Stimulated activated CD4-positive, alpha-beta T cell treated with anti-CD3 and anti-CD28 coated beads, Interleukin-12 subunit alpha, Interleukin-12 subunit beta, amount 100 ng/mL, for 24 hours (primary cell): ENCODE data around the gene TDRD1.

ENCODE experiments used
- DNase-seq, 2 experiments: peaks; one replicate each; pipeline ENCODE4 v3.0.0-alpha.2; 2020; ENCODE audit warnings: low read depth in 2 of 2

Gene TDRD1

DNA sequence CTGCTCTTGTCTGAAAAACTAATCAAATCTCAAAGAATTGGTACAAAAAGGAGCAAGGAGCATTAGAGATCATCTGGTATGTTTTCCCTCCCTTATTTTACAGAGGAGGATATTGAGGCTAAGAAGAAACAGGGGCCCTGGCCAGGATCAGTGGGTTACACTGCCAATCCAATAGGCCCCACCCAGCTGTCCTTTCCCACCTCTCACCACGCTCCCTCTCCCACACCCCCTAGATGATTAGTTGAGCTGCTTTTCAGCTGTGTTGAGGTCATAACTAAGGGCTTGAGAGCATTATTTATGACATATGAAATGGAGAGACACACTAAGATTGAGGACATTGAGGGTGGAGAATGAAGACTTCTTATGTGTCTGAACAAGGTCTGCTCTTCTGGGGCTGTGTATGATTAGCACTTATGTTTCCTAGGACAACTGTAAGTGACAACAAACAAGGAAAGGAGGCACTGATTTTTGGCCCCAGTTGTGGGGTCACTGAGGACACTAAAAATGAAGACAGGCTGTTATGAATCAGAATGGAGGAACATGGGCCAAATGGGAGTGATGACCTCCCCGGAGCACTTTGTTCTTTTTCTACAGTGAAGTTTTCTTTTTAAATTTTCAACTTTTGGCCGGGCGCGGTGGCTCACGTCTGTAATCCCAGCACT lies 86.4 kb downstream of the TDRD1 start:
- DNase-seq = no peak

DNA sequence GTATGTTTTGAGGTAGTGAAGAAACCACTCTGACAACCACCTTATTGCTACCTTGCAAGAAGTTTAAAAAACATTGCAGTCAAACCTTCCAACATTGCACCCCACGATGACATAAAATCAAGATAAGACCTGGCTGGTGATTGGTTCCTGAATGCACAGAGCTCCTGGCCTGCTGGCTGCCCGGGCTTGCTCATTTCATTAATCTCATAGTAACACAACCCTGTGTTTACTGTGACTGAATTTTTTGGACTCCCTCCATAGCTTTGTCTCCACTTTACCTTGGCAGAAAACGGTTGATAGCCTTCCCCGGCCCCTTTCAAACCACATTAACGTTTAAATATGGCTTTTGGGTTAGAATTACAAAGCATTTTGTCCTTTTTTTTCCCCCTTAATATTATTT lies 87.4 kb downstream of the TDRD1 start:
- DNase-seq = no peak

DNA sequence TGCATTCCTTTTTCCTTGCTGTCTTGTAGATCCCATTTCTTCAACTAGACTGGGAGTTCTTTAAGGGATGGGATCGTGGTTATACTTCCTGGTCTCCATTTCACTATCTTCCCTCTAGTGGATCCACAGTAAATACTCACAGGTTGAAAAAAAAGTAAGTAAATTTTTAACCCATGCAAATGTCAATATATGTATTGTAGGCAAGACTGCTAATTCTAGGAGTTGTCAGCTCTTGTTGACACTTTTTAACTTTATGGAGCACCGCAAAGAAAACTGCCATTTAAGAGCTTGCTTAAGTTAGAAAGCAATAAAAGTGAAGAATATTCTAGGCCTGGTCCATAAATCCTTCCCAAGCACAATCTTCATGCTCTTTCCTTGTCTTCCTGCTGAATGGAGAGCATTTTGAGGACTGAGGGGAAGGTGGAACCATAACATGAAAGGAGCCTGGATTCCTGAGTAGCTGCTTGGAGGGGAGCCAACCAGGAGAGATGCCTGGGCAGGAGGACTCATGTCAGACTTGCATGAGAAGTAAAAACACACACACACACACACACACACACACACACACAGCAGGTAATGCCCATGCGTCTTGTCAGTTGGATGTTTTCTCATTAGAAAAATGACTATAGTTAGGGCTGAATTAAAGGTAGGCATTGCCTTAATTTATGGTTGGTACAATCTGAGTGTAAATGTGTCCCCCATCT lies 92.1 kb downstream of the TDRD1 start:
- DNase-seq = no peak

DNA sequence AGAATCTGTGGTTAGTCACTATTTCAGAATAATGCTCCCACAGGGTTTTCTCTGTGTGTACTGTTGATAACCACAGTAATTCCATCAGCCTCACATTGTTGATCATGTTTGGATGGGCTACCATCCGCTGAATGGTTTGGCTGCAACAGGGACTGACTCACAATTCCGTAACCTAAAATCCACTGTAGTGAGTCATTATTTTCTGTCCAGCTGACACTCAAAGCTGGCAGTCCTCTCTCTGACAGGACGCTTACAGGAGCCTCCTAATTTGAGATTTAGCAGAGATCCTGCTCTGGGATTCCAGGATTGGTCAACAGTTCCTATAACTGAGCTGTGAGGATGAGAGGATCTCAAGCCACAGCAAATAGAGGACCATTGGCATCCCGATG lies 92.6 kb downstream of the TDRD1 start:
- no peak for DNase-seq

GRCh38 chr10:114272696-114273095 lies 93.5 kb downstream of the TDRD1 start:
- DNase-seq = no peak

- no peak for DNase-seq
These were observed 94.8 kb downstream of the TDRD1 start for GRCh38 chr10:114273910-114274309.

DNA sequence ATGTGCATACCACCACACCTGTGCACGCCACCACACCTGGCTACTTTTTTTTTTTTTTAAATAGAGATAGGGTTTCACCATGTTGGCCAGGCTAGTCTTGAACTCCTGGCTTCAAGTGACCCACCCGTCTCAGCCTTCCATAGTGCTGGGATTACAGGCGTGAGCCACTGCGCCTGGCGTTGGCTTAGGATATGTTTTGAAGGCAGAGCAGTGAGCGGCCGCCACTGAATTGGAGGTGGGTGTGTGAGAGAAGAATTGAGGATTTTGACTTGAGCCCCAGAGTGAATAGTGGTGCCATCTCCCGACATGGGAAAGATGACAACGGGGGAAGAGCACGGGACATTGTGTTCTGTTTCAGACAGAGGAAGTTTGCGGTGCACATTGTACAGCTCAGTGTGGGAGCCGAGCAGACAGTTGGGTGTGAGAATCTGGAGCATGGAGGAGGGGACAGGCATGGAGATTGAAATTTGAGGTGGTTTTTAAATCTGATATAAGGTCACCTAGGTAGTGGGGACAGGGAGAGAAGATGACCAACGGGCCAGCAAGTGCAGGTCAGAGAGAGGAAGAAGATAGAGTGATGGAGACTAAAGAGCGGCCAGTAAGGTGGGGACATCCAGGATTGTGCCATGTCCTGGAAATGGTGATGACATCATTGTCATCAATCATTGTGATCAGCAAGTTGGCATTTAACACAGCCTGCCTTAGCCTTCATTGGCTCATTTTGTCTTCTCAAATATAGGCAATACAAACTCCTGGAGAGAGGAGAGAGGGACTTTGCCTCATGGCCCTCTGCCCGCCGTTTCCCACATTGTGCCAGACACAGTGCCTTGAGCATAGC lies 95.7 kb downstream of the TDRD1 start:
- DNase-seq = no peak

- DNase-seq = no peak
These were observed 96.9 kb downstream of the TDRD1 start for GRCh38 chr10:114276066-114276465.

DNA sequence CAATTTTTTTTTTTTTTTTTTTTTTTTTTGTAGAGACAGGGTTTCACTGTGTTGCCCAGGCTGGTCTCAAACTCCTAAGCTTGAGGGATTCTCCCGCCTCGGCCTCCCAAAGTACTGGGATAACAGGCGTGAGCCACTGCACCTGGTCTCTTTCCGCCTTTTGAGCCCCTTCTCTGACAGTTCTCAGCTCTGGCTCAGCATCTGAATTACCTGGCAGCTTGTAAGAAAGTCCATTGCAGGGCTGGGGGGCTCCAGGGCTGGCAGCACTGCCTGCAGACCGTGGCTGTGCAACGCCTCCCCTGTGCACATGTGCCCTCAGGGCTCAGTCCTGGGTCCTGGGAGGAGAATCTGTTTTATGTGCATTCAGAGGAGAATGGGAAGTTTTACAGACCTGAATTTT lies 97.5 kb downstream of the TDRD1 start:
- DNase-seq = no peak

- no peak for DNase-seq
These were observed 99.2 kb downstream of the TDRD1 start for GRCh38 chr10:114278140-114278883.

DNA sequence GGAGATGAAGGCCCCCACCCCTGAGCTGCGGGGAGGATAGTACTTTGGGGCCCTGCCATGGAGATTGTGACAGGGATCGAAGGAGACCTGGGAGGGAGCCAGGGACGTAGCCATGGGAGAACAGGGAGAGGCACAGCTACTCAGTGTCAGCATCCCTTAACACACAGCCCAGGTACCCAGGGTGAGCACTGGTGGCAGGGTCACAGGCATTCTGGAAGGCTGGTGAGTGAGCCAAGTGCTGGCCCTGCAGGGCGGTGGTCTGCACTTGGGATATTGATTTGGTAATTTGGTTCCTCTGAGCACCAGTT lies 99.7 kb downstream of the TDRD1 start:
- DNase-seq = no peak

DNA sequence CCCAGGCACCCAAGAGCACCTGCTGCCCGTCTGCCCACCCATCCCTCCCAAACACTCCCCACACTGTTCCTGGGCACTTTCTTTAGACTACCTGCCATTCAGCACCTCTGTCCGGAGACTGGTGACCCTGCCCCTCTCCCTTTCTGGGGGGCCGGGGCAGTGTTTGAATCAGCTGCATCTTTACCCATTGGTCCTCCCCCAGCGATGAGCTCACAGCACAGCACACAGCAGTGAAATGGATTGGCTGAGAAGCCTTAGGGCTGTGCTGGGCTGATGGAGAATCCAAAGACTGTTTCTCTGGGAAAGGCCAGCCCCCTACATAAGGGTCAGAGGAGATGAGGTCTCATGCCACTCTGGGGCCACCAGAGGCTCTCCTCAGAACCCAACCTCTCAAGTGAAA lies 100.1 kb downstream of the TDRD1 start:
- no peak for DNase-seq

DNA sequence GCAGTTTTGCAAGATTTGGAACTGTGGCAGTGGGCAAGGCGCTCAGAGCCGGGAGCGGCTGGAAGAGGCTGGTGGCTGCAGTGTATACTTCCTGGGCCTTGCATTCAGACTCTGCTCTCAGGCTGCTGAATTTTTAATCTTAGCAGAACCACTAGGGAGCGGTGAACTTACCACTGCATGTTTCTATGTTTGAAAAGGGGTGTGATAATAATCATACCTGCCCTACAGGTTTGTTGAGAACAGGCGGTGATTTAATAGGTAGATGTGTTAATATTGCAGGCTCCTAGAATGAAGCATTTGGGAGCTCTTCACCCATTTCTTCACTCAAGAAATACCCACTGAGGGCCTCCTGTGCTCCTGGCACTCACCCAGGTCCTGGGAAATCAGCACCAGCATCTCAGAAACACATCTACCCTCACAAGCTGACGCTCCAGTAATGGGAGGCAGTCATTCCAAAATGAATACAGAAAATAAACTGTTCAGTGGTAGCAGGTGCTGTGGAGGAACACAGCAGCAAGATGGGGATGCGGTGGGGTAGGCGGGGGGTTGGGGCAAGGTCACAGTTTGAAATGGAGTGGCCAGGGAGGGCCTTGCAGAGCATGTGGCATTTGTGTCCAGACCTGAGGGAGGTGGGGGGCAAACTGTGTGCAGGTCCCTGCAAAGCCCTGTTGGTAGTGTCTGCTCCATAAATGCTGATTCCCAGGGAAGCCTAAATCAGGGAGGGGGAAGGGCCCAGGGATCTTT lies 100.9 kb downstream of the TDRD1 start:
- DNase-seq = no peak

DNA sequence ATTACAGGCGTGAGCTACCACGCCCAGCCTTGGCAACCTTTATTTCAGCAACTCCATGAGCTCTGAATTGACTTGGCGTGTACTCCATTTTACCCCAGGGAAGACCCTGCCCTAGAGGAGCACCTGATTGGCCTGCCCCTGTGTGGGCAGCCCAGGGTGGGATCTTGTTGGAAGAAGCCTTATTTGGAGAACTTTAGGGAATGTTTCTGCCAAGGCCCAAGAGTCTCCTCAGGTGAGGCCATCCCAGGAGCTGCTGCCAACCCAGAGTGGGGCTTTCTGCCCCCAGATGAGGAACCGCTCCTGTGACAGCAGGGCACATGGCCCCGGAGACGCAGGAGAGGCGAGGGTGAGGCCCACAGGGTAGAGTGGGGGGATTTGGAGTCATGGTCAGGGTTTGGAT lies 101.9 kb downstream of the TDRD1 start:
- DNase-seq = no peak

GRCh38 chr10:114281461-114281860 lies 102.3 kb downstream of the TDRD1 start:
- no peak for DNase-seq
